NOMO-1 treated with DMSO at 0.1 percent for 48 hours (cell line): ENCODE results near the gene ZNRF2.
"Not testable (repeated sequence)": the region's sequence is repeated elsewhere in the genome, so short reads cannot be mapped to it uniquely, and the experiment has no call there.

ENCODE experiments used
- DNase-seq: peaks from one replicate; lab custom pipeline; 2025; ENCODE audit not compliant: unreplicated experiment; lab: John Stamatoyannopoulos, UW

Gene ZNRF2

DNA sequence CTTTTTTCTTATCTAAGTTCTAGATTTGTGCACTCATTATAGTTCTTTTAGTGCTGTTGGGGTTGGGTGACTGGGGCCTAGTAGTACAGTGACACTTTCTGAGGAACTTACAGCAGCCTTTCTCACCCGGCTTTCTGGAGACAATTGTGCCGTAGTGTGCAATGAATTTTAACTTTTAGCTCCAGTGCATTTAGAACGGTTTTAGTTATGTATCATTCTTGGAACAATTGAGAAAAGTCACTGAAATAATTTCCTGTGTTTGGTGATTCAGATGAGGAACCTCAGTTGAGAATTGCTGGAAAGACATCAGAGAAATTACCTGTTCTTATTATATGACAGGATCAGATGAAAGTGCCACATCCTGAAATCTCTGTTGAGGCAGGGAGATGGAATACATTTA is 3.2 kb downstream of the ZNRF2 start:
- DNase-seq, result peak; percentile 7

DNA sequence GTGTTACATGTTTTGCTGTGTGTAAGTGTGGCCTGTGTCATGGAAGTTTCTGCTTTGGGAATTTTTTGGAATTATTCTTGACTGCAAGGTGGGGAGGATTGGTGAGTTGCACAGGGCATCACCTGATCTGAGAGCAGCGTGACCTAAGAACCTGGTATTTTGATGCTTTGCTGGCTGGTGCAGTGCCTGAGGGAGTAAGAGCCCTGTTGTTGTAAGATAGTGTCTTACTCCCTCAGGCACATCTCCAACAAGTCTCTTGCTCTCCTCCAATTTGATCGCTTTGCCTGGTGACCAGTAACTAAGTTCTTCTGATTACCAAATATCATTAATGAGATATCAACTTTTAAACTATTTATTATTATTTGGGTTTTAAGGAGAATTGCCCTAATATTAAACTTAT is 5.2 kb downstream of the ZNRF2 start:
- DNase-seq, result not testable (repeated sequence)

DNA sequence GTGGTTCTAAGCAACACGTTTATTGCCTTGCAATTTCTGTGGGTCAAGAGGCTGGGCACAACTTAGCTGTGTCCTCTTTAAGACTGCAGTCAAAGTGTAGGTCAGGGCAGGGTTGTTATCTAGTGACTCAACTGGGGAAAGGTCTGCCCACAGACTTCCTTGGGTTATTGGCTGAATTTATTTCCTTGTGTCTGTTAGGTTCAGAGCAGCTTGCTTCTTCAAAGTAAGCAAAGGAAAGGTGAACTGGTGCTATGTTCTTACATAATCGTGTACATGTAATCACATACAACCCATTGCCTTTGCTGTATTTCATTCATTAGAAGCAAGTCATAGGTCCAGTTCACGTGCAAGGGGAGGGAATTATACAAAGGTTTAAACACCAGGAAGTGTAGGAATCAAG is 5.9 kb downstream of the ZNRF2 start:
- DNase-seq, result peak; percentile 46

DNA sequence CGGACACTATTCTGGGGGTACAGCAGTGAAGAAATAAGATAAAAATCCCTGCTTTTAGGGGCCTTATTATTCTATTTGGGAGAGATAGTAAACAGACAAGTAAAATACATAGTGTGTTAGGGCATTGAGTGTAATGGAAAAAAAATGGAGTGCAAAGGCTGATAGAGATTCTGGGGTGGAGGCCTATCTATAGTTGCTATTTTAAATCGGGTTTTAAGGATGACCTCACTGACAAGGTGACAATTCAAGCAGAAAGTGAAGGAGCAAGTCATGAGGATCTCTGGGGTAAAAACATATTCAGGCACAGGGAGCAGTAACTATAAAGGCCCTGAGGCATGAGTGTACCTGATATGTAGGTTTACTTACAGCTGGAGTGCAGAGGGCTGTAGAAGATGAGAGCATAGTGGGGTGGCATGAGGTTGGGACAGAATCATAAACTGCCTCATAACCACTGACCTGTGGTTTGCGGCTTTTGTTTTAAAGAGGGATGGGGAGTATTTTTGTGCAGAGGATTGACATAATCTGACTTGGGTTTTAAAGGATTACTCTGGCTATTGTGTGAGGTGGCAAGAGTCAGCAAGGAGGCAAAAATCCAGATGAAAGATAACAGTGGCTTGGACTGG is 8.1 kb downstream of the ZNRF2 start:
- not testable (repeated sequence) for DNase-seq

DNA sequence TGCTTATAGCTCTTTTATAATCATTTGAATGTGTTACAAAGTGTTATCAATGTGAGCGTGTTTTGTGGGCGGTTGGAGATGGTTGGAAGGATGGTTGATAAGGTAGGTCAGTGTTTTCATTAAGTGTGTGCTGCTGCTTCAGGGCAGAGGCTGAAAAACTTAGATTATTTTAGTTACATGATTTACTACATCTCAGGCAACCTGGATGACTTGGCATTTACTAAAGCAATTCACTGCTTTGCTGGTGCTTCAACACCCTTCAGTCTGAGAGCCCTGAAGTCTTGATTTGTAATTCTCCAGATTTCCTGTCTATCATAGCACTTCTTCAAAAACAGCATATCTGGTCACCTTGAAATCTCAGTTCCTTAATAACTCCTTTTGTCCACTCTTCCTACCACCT is 11.9 kb downstream of the ZNRF2 start:
- DNase-seq, result peak; percentile 59

DNA sequence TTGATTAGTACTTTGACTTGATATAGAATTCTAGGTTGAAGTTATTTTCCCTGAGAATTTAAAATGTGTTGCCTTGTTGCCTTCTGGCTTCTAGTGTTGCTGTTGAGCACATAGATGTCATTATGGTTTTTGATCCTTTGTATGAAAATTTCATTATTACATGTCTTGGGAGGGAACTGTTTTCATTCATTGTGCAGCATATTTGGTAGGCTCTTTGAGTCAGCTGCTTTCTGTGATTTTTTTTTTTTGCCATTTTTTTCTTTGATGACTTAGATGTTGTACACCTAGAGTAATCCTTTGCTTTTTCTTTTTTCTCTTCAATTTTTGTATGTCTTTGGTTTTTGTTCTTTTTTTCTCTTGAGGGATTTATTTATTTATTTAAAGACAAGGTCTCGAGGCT is 13.1 kb downstream of the ZNRF2 start:
- not testable (repeated sequence) for DNase-seq

DNA sequence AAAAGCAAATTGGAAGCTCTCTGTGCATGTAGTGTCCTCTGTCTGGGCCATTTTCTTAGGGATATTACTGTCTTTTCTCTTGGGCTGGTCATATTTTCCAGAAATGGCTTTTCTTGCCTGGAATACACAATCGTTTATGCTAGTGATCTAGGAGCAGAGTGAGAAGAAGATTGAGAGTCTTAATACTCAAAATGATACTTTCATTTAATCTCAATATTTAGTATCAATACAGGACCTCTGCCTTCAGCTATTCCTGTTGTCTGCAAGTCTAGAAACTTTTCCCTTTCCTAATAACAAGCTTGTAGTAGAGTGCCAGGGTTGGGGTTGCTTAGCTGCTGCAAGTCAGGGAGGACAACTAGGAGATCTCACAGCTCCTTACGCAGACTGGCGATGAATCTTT is 14.0 kb downstream of the ZNRF2 start:
- not testable (repeated sequence) for DNase-seq

DNA sequence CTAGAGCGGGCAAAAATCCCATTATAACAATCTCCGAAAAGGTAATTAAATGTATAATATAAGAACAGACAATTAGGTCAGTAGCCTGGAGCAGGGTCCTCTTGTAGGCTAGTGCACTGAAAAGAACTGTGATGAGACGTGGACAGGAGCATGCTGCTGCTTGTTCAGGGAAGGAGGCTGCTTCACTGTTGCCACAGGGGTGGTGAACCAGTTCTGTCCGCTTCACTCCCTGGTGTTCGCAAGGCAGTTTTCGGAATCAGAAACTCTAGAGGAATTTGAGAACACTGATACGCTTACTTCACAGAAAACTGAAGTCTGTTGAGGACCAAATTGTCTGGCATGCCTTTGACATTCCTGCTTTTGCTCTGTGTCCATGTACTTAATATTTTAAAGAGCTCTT is 17.4 kb downstream of the ZNRF2 start:
- DNase-seq, result no peak

DNA sequence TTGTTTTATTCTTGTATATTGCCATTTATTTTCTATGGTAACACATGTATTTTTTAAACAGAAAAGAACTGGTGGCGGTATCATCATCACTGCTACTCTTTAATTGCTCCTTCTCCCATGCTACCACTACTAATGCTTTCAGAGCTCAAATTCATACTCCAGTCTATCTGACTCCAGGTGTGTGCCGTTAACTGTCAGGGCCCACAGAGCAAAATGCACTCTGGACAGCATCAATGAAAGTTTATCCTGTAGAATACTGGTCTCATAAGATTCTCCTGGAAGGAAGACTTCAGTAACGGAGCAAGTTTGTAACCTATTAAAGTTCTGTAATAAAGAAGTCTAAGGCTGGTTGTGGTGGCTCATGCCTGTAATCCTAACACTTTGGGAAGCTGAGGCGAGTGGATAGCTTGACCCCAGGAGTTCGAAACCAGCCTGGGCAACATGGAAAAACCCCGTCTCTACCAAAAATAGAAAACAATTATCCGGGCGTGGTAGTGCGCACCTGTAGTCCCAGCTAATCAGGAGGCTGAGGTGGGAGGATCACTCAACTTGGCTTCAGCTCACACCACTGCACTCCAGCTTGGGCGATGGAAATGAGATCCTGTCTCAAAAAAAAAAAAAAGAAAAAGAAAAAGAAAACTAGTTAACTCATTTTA is 18.4 kb downstream of the ZNRF2 start:
- no peak for DNase-seq

DNA sequence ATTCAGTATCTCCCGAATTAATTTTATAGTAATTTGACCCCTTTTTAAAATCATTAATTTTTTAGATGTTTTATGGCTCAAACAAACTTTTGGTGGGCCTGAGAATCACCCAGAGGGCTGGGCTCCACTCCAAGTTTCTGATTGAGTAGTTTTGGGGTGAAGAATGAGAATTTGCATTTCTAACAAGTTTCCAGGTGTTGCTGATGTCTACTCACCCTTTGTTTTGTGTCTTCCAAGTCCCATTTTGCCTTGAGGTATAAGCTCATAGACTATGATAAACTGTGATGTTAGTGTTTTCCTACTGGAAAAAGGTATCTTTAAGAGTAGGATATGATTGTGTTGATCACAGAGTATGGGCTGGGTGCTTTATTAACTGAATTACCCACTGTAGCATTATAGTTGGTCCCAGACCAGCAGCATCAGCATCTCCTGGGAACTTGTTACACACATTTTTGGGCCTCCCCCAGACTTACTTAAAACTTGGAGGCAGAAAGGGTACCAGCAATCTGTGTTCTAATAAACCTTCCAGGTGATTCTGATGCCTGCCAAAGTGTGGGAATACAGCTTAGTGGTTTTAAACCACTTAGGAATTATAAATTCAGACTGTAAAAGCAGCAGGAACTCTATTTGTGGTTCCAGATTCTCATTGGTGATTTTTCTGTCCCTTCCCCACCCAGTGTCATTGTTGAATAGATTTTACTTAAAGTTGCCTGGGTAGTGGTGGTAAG is 19.1 kb downstream of the ZNRF2 start:
- no peak for DNase-seq

DNA sequence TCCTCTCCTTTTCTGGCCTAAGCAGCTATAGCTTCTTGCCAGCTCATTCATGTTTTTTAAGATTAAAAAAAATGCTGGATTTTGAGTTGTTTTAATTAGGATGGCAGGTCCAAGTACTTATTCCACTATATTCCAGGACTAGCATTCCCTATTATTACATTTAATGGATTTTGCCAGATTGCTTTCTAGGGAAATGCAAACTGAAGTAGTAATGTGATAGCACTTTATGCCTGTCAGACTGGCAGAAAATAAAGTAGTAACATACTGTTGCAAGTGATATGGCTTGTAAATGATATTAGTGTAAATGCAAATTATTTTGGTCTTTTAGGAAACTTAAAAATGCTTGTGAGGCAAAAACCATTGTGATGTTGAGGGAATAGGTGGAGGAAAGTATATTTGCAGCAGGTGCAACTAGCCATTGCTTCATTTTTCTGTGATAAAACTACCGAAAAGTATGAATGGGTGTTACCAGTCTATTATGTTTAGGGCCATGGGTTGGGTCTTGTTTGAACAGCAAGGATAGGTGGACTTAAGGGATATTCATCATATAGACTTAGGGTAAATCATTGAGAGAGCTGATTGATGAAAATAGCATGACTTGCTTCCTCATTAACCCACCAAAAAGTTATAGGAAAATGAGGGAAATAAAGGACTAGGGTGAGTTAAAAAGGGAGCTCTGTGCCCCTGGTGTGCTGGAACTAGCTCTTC is 19.9 kb downstream of the ZNRF2 start:
- DNase-seq, result no peak

DNA sequence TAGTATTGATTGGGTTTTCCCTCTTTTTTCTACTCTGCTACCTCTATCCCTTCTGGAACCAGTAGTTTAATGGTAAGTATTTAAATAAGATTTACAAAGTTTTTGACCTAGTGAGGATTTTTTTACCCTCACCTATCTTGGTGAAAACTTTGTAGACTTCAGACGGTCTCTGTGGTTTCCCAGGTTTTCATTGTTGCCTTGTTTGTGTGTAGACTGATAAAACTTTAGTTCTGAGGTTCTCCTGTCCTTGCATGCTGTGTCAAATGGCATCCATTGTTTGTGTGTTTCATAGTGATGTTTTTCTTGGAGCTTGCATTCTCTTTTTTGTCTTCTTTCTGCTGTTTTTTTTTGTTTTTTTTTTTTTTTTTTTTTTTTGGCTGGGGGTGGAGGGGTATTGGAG is 22.6 kb downstream of the ZNRF2 start:
- no peak for DNase-seq

DNA sequence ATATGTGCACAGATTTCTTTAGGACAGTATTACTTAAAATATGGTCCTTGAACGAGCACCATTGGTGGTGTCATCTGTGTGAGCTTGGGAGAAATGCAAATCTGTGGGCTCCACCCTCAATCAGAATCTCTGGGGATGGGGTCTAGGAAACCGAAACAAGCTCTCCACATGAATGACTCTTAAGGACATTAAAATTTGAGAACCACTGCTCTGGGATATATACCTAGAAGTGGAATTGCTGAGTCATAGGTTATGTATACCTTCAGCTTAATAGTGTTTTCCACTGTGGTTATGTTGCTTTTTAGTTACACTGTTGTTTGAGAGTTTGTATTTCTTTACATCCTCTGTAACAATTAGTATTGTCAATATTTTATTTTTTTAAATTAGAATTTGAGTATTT is 24.0 kb downstream of the ZNRF2 start:
- peak; percentile 9 for DNase-seq

DNA sequence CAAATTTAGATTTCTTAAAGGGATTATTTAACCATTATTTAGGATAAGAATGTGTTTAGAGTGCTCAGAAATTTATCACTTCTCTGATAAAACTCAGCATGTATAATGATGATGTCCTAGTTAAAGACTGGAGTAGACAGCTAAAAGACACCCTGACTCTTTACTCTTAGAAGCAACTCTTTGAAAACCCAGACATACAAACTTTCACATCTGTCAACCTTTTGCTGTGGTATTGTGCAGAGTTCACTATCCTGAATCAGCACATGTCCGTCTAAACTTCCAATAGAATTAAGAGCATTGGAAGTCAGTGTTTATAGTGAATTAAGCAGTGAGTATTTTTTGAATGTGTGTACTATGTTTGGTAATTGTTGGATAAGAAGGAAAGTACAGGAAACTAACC is 24.9 kb downstream of the ZNRF2 start:
- no peak for DNase-seq

DNA sequence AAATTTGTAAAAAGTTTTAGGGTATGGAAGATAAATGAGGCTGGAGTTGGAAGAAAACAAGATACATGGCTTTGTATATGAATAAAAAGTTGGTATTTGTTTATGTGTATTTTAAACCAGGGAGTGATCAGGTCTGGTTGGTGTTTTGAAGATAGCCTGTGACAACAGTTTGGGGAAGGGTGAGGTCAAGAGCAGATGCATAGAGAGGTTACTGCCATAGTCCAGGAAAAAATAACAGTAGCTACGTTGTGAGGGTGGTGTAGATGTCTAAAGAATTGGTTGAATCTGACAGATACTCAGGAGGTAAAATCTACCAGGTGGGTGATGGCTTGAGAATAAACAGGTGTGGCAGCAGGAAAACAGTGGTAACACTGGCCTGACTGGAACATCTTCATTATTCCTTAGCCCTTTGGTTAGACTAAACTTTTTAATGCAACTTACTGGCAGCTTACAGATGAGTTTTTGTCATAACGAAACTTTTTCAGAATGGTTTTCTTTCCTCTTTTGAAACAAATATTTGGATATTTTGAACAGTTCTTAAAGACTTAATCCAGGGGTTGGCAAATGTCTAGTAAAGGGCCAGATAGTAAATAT is 25.5 kb downstream of the ZNRF2 start:
- no peak for DNase-seq

DNA sequence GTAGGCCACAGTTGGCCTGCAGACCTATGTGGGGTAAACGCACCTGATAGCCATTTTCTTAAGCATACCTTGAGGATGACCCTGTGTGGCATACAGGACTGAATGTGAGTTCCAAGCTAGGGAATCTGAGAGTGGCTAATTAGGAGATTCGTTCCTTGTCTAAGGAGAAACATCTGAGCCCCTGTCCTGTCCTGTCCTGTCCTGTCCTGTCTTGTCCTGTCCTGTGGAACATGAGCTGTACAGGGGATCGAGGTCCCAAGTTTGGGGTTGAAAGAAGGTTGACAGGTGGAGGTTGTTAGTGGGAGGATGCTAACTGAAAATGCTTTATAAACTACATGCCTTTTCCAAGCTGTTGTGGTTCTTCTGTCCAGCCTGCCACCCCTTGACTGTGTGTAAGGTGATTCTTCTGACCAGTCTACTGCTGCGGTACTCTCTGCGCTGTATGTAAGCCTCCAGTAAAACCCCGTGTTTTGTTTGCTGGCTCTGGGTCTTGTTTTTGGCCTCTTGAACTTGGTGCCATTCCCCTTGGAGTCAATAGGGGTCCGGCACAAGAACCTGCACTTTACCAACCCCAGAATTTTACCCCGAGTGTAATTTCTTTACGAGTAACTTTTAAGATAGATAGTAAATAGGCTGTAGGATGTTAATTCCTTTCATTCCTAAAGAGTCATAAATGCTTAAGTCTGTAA is 26.4 kb downstream of the ZNRF2 start:
- DNase-seq, result no peak

DNA sequence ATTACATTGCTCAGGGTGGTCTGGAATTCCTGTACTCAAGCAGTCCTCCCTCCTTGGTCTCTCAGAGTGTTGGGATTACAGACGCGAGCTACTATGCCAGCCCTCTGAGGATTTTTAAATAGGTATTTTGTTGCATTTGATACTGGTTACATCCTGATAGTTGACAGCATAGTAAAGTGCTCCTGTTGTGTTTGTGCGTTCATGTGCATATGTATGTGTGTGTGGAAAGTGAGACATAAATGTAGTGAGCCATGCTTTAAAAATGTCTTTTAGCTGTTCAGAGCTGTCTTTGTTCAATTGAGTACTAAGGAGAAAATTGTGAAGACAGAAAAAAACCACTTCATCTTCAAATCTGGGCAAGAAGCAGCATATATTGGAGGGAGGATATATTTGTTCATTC is 27.8 kb downstream of the ZNRF2 start:
- DNase-seq, result no peak

DNA sequence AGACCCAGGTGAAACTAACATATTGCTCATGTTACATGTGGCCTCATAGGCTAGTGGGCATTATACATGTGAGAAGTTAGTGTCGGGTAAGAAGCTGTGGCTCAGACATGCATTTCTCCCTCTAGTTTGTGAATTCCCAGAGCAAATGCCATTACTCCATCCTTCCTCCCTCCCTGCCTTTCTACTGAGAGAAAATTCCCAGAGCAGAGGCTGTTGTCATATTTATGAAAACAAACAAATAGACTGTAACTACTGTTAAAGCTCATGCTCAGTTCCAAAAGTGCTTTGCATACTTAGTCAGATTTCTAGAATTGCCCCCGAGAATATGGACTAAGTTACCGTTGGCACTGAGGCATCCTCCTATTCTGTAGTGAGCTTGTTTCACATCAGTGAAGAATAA is 29.0 kb downstream of the ZNRF2 start:
- no peak for DNase-seq

DNA sequence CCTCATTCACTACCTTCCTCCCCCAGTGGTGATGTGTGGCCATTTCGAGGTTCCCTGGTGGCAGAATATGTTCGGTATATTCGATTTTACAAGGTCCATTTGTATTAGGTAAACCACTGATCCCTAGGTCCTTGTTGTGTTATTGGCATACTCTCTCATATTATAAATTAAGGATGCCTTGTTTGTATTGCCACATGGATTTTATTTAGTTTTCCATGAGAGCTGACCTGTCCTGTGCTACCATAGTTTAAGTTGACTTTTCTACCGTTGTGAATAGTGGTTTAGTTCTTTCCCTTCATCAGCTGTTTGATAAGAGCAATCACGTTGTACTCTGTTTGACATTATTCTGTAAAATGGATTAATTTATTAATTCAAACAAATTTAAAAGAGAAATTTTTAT is 29.4 kb downstream of the ZNRF2 start:
- DNase-seq, result no peak

DNA sequence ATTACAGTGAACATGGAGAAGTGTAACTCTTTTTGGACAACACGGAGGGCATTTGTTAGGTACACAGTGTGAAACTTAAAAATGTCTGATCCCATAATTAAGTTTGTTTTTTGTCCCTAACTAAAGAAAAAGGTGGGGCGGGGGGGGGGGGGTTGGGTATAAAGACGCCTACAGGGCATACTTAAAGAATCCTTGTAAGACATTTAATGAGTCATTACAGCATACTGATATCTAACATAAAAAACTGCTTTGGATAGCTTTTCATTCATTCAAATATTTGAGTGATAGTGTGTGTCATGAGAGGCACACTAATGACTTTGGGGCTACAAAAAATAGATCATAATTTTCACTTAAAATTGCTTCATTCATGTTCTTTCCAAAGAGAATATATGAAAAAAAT is 31.2 kb downstream of the ZNRF2 start:
- DNase-seq, result no peak

DNA sequence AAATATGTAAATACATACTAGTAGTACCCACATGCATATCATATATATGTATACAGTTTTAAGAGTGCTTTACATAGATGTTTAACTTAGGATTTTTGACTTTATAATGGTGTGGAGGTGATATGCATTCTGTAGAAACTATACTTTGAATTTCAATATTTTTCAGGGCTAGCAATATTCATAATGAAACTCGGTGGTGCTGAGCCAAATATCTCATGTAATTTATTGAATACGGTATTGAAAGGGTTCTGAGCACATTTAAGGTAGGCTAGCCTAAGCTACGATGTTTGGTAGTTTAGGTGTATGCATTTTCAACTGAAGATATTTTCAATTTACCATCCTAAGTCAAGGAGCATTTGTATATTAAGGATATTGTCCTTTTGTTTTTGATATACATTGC is 36.0 kb downstream of the ZNRF2 start:
- DNase-seq, result no peak
